Cardiac muscle cell (in vitro differentiated cells and primary cell): ENCODE data around the gene ADAM12. TPM values are rescaled to one million over a fixed set of nuclear protein-coding genes. Genes with fewer than 3 reads are reported as not detected.

Experiments used
- DNase-seq, 2 donors: peaks; one replicate each; pipeline versions ENCODE4 v3.0.0 to v3.0.0-alpha.2; 2010 to 2017; ENCODE audit warnings: low read depth in 1 of 2, low spot score in 1 of 2
- H3K27ac ChIP-seq: fragments of 200-600 bp; sonication (generic); 2 replicates; pipeline ENCODE4 v1.5.1; 2016
- H3K27me3 ChIP-seq: fragments of 200-600 bp; sonication (generic); 2 replicates; pipeline ENCODE4 v1.6.0; 2016; ENCODE audit warnings: control low read depth
- H3K36me3 ChIP-seq: fragments of 200-600 bp; sonication (generic); 2 replicates; pipeline ENCODE4 v1.5.1; 2016; ENCODE audit warnings: control low read depth
- H3K4me1 ChIP-seq: fragments of 200-600 bp; sonication (generic); 2 replicates; pipeline ENCODE4 v1.8.1; 2017; ENCODE audit warnings: low read depth, mild to moderate bottlenecking, mixed run types
- H3K4me3 ChIP-seq: fragments of 200-600 bp; sonication (generic); 2 replicates; pipeline ENCODE4 v1.5.1; 2016; ENCODE audit warnings: mild to moderate bottlenecking
- H3K9me3 ChIP-seq: fragments of 200-600 bp; sonication (generic); 2 replicates; pipeline ENCODE4 v1.5.1; 2017; ENCODE audit warnings: low read depth, mild to moderate bottlenecking, control low read depth
- CTCF ChIP-seq: IDR thresholded peaks from 2 replicates; pipeline ENCODE4 v1.5.1; 2012; ENCODE audit warnings: low read depth, mild to moderate bottlenecking, low read length
- polyA plus RNA-seq: library from polyadenylated mRNA; unstranded; fragments of >200 nt; fragmentation: Nextera tagmentation; extraction: Ambion mirVana; gene quantifications from 2 replicates; pipeline ENCODE4 v1.2.1, GENCODE V29; 2016
- total RNA-seq: library from RNA; depleted of rRNA; stranded (reverse); fragments of >200 nt; gene quantifications from 2 replicates; pipeline ENCODE4 v1.2.3, GENCODE V29; 2016

Gene ADAM12
- total and polyA plus RNA-seq, 2 experiments from 2014 or later = 0.18 to 1.1 TPM

GRCh38 chr10:126216632-126216961 is 171.7 kb downstream of the ADAM12 start:
- Histone ChIP-seq H3K27ac (no peak overlapping the region), H3K4me3 (no peak overlapping the region), H3K36me3 (no peaks in the 10 kb centered on the region), H3K27me3 (no peaks in the 10 kb centered on the region), H3K9me3 (no peaks in the 10 kb centered on the region), H3K4me1 (no peaks in the 10 kb centered on the region)
- DNase-seq = no peak
- no peak for TF ChIP-seq CTCF

- H3K27ac ChIP-seq = no peak overlapping the region
Observed at GRCh38 chr10:126215746-126216631, 172.3 kb downstream of the ADAM12 start.

GRCh38 chr10:126214679-126215078 is 173.6 kb downstream of the ADAM12 start:
- no peaks in the 10 kb centered on the region for H3K36me3 ChIP-seq
- DNase-seq = no peak
- peaks cover 3% of the 10 kb centered on the region for H3K4me1 ChIP-seq
- H3K4me3 ChIP-seq = no peak overlapping the region
- no peaks in the 10 kb centered on the region for H3K9me3 ChIP-seq
- no peaks in the 10 kb centered on the region for H3K27me3 ChIP-seq
- no peak for TF ChIP-seq CTCF
- H3K27ac ChIP-seq = no peak overlapping the region

More at GRCh38 chr10:126215746-126216631, 172.3 kb downstream of the ADAM12 start:
- H3K4me1 ChIP-seq = no peaks in the 10 kb centered on the region
- no peaks in the 10 kb centered on the region for H3K36me3 ChIP-seq
- H3K27me3 ChIP-seq = no peaks in the 10 kb centered on the region
- TF ChIP-seq CTCF = no peak
- H3K4me3 ChIP-seq = no peak overlapping the region
- DNase-seq = no peak
- no peaks in the 10 kb centered on the region for H3K9me3 ChIP-seq

- TF ChIP-seq CTCF = no peak
- no peak for DNase-seq
- peaks cover 10% of the 10 kb centered on the region for H3K4me1 ChIP-seq
- no peaks in the 10 kb centered on the region for H3K9me3 ChIP-seq
- H3K36me3 ChIP-seq = no peaks in the 10 kb centered on the region
- H3K27me3 ChIP-seq = no peaks in the 10 kb centered on the region
- H3K27ac ChIP-seq = no peak overlapping the region
- H3K4me3 ChIP-seq = no peak overlapping the region
Observed at GRCh38 chr10:126214021-126214420, 174.3 kb downstream of the ADAM12 start.

DNA sequence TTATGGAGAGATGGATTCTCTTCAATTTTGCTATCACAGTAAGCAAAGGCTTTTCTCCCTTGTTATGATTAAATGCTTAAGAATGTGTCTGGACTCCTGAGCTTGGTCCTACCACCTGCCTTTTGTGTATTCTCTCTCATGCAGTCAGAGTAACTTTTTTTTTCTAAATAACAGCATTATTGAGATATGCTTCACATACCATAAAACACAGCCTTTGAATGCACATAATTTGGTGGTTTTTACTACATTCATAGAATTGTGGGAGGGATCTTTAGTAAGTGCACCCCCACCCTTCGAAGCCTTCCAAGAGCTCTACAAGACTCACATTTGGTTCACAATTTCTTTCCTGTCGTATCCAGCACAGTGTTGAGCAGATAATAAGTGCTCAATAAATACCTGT is 175.5 kb downstream of the ADAM12 start:
- H3K4me1 ChIP-seq = peaks cover 13% of the 10 kb centered on the region
- no peaks in the 10 kb centered on the region for H3K36me3 ChIP-seq
- DNase-seq = no peak

More for the DNA sequence above, 175.5 kb downstream of the ADAM12 start:
- Histone ChIP-seq H3K27me3 (no peaks in the 10 kb centered on the region), H3K27ac (no peak overlapping the region), H3K4me3 (no peak overlapping the region), H3K9me3 (no peaks in the 10 kb centered on the region)
- no peak for TF ChIP-seq CTCF
